Measurements from ENCODE around the gene EXOSC7. TPM values are rescaled to one million over a fixed set of nuclear protein-coding genes. Genes with fewer than 3 reads are reported as not detected.
A peak's percentile ranks its signal among the peaks of the same experiment; 100 is the strongest.
"Not testable (repeated sequence)": the region's sequence is repeated elsewhere in the genome, so short reads cannot be mapped to it uniquely, and the experiment has no call there.

EXOSC7 gene
- 10 to 100 TPM; 21.0 to 32.1 TPM for total RNA-seq
- long read RNA-seq, transcript EXOSC7-210 (9 exons, 1,395 nt): major isoform, 11 of 17 reads
- long read RNA-seq, transcript EXOSC7-201 (8 exons, 1,055 nt): minor isoform, 5 of 17 reads
- long read RNA-seq, partial matches to known transcripts: 1 of 17 reads
- long read RNA-seq, other reads (novel, unspliced or antisense): 0 of 17 reads

DNA sequence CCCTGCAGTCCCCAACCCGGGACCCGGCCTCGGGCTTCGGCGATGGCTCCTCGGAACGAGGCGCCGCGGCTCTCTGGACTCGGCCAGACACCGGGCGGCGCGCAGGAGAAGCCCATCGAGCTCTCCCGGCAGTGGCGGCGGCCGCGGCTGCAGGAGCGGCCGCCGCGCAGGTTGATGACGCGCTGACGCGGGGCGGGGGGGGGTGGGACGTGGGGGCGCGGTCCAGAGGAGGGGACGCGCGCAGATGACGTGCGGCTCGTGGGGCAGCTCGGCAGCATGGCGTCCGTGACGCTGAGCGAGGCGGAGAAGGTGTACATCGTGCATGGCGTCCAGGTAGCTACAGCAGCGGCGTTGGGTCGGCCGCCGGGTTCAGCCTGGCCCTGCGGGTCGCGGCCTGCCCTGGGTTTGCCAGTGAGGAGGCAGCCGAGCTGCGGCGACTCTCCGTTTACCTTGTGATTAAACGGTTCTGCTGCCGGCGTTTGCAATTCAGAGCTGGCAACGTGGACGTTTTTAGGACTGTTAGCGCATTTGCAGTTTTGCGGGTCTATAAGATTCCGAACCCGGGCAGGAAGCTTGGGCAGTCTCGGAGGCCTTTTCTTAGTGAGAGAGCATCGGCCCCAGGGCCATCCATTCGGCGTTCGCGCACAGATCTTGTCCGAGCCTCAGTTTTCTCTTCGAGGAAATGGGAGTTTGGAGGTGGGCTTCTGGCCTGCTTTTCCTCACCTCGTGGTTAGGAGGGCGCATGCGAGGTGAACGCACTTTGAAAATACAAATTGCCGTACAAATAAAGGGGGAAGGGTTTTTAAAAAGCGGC lies at the start of gene EXOSC7, which contains the start of gene ZDHHC3:
Gene EXOSC7 (plus strand): TSS at position 243 of the 814 bp plus-strand sequence. CDS start 34 bp downstream, at position 277.
Gene ZDHHC3 (minus strand): TSS at position 173 of the 814 bp plus-strand sequence. CDS start 16,738 bp downstream, outside the sequence.
- ATAC-seq (peak; percentile 95 to 96), DNase-seq (peak; percentile 91)
- intact Hi-C loops (cut with DNase I): no loop called here

DNA sequence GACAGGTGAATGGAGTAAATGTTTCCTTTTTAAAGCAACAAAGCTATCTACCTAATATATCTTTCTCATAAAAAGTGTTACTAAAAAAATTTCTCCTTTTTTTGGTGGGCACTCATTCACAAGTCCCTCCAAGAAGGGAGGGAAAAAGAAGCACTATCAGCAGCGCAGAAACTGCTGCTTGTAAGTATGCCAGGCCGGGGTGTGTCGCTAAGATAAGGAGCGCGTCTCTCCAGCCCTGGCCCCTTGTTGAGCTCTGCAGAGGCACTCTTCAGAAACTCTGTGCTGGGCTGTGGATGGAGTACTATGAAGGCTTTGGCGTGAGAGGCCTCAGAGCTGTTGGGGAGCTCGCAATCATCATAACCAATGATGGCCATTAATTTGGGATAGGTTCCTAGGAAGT lies 49.1 kb upstream of the EXOSC7 start:
- intact Hi-C loops (cut with DNase I): no loop called here
- DNase-seq: no peak
- ATAC-seq: no peak

GRCh38 chr3:44927371-44927770 lies 48.7 kb upstream of the EXOSC7 start:
- no peak for DNase-seq
- intact Hi-C loops (cut with DNase I): no loop called here
- ATAC-seq: no peak

DNA sequence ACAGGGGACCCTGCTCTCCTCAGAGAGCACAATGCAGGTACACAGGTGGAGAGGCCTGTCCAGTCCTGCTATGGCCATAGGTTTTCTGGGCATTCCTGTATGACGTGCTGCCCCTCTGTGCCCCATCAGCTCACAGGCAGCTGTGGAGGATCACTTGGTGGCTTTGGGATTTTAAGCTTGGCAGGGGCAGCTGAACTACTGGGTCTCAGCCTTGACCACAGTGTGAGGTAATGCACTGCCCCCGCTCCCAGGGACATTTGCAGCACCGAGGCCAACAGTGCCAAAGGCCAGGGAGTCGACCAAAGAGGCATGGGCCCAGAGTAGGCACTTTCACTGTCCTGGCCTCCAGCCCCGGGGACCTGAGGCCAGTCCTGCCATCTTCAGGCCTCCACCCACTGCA lies 46.3 kb upstream of the EXOSC7 start:
- ATAC-seq: peak in 1 of 2 donors; percentile 66
- no peak for DNase-seq
- intact Hi-C loops (cut with DNase I): no loop called here

- intact Hi-C loops (cut with DNase I): no loop called here
- DNase-seq (no peak), ATAC-seq (no peak)
Measured at GRCh38 chr3:44930911-44931310, 45.1 kb upstream of the EXOSC7 start.

- intact Hi-C loops (cut with DNase I): no loop called here
- DNase-seq (no peak), ATAC-seq (no peak)
Measured at GRCh38 chr3:44931791-44932190, 44.3 kb upstream of the EXOSC7 start.

DNA sequence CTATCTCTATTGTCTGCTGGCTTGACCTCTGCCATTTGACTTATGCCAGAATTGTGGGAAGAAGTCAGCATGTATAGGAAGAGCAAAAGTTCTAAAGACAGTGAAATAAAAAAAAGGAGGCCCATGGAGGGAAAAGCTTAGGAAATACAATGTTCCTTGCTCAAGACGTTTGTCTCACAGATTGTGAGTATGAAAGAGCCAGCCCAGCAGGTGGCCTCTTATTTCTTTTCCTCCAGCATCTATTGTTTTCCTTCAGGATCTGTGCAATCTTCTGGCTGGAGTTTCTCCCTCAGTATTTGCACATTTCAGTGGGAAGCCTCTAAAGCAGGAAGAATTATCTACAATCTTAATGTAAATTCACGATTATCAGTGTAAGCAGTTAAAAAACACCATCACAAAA lies 43.8 kb upstream of the EXOSC7 start:
- ATAC-seq (no peak), DNase-seq (no peak)
- intact Hi-C loops (cut with DNase I): no loop called here

DNA sequence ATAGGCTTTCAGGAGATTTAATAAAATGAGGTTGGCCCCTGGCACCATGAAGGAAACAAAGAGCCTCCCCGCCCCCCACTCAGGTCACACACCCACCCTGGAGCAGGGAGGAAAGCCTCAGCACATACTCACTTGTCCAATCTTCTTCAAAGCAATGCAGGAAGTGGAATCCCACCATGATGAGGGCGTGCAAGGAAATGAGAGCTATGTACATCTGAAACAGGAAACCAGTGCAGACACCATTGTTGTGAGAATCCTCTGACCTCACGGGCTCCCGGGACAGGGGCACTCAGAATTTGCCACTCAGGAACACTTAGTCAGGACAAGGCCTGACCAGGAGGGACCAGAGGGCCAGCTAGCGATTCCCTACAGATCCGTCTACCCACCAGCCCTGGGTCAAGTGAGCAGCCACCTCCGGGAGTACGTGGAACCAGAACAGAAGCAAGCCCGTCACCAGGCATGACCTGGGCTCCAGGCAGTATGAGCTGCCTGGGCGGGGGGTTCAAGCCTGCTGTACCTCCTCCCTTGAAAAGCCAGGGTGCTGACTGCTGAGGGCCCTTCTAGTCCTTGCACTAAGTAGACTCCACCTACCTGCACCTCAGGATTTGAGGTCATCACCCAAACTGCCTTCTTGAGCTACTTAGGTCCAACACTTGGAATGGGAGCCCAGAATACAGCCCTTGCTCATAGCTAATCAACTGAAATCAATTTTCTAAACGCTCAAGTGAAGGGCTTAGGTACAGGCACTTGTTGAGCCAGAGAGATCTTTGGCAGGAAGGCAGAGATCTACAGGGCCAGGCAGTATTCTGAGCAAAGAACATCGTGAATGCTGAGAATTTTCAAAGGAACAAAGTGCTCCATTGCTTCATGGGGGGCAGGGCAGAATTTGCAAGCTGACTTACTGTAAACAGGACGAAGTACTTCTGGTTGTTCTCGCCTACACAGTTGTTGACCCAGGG lies 42.8 kb upstream of the EXOSC7 start:
- ATAC-seq (no peak), DNase-seq (no peak)
- intact Hi-C loops (cut with DNase I): no loop called here

GRCh38 chr3:44939581-44940036 lies 36.4 kb upstream of the EXOSC7 start:
- peak; percentile 28 for DNase-seq
- intact Hi-C loops (cut with DNase I): no loop called here
- peak; percentile 81 to 84 for ATAC-seq

DNA sequence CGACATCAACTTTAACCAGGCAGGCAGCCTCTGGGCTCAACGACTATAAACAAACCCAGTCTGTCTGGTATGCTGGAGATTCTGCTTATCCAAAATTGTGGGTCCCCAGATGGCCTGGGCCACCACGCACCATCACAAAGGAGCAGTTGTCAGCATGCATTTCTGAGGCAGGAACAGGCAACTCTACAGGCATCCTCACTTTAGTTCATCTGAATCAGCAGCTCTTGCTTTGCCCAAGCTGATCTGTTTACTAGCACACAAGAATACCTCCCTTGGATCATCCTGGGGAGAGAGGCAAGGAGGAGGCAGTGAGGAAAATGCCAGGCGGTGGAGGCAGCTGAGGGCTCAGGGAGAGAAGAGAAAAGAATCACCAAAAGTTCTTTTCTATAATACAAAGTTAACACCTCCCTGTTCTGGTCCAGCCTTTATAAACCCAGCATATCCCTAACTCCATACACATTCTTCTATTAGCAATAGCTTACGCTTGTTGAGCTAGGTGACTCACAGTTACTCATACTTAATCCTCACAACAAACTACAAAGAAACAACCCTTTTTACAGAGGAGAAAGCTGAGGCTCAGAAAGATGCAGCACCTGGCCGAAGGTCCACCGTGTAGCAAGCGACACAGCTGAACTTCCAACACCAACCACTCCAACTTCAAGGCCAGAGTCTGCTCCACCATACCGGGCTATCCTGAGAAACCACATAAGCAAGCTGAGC lies 33.7 kb upstream of the EXOSC7 start:
- intact Hi-C loops (cut with DNase I): no loop called here
- no peak for ATAC-seq

DNA sequence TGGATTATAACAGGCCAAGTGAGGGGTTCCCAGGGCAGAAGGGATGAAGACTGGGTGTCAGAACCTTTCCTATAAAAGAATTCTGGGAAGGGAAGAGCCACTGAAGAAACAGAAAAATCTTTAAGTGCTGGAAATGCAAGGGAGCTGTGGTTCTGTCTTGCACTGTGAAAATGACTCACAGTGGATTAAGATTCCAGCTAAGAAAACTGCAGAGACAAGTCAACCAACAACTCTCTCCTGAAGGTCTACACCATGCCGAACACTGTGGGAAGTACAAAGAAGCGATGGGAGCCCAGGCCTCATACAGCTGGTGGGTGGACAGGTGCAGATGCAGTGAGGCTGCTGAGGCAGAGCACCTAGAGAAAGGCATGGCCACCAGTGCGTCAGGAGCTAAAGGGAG lies 27.8 kb upstream of the EXOSC7 start:
- no peak for DNase-seq
- intact Hi-C loops (cut with DNase I): no loop called here
- no peak for ATAC-seq

More for the DNA sequence above, 33.7 kb upstream of the EXOSC7 start:
- no peak for DNase-seq

GRCh38 chr3:44949770-44950169 lies 26.3 kb upstream of the EXOSC7 start:
- ATAC-seq; DNase-seq; intact Hi-C loops (cut with DNase I): not testable (repeated sequence)

DNA sequence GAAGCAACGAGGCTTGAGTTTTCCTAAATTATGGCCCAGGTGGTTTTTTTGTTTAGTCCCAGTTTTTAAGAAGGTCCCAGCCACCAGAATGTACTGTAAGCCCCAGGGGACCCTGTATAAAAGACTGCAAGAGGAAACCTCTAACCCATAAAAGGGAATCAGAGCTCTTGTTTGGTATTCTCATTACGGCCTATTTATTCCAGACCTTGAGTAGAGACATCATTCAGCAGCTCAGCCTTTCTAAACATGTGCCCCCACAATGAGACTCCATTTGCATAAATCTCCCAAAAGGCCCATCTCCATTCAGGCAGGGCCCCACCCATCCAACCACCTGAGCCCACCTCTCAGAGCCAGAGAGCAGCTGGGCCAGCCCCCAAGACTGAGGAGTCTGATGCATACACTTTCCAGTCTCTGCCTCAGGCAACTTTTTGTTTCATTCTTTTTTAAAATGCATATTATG lies 25.7 kb upstream of the EXOSC7 start:
- ATAC-seq (no peak), DNase-seq (no peak)
- intact Hi-C loops (cut with DNase I): no loop called here

GRCh38 chr3:44952689-44953088 lies 23.4 kb upstream of the EXOSC7 start:
- ATAC-seq: no peak
- DNase-seq: no peak
- intact Hi-C loops (cut with DNase I): no loop called here

GRCh38 chr3:44954304-44954703 lies 21.7 kb upstream of the EXOSC7 start:
- DNase-seq: no peak
- intact Hi-C loops (cut with DNase I): no loop called here
- ATAC-seq: no peak

- intact Hi-C loops (cut with DNase I): no loop called here
- ATAC-seq (no peak), DNase-seq (no peak)
Measured at GRCh38 chr3:44954962-44955361, 21.1 kb upstream of the EXOSC7 start.

DNA sequence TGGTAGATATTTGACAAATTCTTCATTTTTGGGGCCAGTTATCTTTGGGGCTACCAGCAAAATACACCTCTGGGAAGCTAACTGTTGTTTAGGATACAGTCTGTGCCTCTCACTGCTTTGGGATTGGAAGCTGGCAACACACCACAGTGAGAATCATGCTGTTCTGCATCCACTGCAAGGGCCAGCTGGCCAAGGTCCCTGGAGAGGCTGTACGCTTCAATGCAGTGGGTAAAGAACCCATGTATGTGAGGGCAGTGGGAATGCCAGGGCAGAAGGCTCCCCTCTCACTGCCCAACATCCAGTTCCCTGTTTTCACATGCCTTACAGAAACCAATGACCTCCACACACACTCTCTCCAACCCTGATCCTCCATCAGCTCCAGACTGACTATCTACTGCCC lies 20.1 kb upstream of the EXOSC7 start:
- intact Hi-C loops (cut with DNase I): no loop called here
- ATAC-seq (no peak), DNase-seq (no peak)

- intact Hi-C loops (cut with DNase I): no loop called here
- DNase-seq (no peak), ATAC-seq (no peak)
Measured at GRCh38 chr3:44957986-44958385, 18.1 kb upstream of the EXOSC7 start.

- intact Hi-C loops (cut with DNase I): no loop called here
- no peak for ATAC-seq
Measured at GRCh38 chr3:44958386-44958785, 17.7 kb upstream of the EXOSC7 start.

More at GRCh38 chr3:44958386-44958785, 17.7 kb upstream of the EXOSC7 start:
- no peak for DNase-seq
